GM18502 (cell line): ENCODE measurements around the gene ADCY10.
"Not testable (repeated sequence)": the region's sequence is repeated elsewhere in the genome, so short reads cannot be mapped to it uniquely, and the experiment has no call there.

Experiments
- ATAC-seq: cut with Tn5 transposase; IDR thresholded peaks from one replicate; pipeline ENCODE4 v1.9.1; 2021; ENCODE audit warnings: mild to moderate bottlenecking; ENCODE audit not compliant: unreplicated experiment, poor library complexity

ADCY10 gene

DNA sequence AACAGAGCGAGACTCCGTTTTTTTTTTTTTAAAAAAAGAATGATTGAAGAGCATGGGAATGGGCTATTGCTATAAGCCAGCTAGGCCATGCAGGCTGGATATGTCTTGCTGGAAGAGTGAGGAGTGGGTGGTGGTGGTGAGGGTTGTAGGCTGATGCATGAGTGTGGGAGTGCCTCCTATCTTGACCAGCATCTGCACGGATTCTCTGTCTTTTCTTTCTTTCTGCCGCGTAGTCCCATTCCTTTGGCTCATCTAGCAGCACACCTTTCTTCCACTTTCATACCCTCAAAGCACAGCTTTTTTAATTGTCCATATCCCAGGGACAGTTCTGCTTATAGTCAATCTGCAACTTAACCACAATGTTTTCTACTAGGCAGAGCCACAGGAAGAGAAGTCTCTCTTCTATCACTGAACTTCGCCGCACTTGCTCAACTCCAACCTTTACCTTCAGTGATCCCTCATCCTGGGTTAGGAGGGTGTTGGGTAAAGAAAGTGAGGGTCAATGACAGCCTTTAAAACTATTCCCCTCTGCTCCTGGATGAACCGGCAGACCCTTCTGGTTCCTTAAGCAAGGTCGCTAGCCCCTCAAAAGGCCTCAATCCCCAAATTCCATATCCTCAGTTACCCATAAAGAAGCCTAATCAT lies 15.2 kb downstream of the ADCY10 start:
- no peak for ATAC-seq

- ATAC-seq: no peak
These were observed 20.1 kb downstream of the ADCY10 start for GRCh38 chr1:167893798-167894197.

DNA sequence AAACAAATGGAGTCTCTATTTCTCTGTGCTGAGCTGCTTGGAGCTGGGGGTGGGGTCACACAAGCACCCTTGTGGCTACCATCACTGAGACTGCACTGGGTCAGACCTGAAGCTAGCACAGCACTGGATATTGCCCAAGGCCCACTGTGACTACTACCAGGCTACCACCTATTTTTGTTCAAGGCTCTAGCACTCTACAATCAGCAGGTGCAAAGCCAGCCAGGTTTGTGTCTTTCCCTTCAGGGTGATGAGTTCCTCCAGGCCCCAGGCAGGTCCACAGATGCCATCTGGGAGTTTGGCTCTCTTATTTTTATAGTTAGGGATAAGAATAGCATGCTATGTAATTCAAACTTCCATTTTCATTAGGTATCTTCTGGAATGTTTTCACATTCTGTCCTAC lies 23.5 kb downstream of the ADCY10 start:
- no peak for ATAC-seq

DNA sequence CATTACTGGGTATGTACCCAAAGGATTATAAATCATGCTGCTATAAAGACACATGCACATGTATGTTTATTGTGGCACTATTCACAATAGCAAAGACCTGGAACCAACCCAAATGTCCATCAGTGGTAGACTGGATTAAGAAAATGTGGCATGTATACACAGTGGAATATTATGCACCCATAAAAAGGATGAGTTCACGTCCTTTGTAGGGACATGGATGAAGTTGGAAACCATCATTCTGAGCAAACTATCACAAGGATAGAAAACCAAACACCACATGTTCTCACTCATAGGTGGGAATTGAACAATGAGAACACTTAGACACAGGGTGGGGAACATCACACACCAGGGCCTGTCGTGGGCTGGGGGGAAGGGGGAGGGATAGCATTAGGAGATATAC lies 26.7 kb downstream of the ADCY10 start:
- not testable (repeated sequence) for ATAC-seq

GRCh38 chr1:167882376-167882775 lies 31.6 kb downstream of the ADCY10 start:
- no peak for ATAC-seq

DNA sequence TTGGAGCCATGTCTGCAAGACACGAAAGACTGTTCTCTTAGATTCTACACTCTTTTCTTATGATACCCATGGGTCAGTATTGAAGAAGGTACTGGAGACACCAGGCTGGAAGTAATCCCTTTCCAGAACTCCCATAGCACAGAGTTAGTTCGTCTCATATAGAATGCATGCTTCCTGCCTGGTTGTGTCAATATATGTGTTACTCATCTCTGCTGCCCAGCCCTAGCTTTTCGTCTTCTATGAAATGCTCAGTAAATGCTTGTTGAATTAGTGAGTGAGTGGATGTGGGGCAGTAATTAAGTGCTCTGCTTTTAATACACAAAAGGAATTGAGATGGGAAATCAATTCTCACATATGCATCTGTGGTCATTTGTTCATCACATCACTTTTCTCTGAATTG lies 32.1 kb downstream of the ADCY10 start:
- no peak for ATAC-seq

DNA sequence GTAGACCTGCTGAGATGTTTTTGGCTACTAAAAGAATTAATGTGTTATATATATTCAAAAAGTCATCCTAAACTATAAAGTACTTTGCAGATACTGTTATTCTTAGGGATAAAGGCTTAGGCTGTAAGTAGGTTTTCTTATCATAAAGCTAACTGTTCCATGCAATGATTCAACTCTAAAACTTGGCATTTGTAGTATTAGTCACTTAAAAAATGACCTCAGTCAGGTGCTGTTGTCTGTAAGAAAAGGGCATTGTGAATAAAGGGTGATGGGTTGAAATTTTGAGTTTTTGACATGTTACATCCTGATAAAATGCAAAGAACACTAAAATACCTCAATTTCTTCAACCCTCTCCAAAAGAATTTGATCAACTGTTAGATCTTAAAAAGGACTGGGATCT lies 32.9 kb downstream of the ADCY10 start:
- no peak for ATAC-seq

- no peak for ATAC-seq
These were observed 33.3 kb downstream of the ADCY10 start for GRCh38 chr1:167880580-167881021.

DNA sequence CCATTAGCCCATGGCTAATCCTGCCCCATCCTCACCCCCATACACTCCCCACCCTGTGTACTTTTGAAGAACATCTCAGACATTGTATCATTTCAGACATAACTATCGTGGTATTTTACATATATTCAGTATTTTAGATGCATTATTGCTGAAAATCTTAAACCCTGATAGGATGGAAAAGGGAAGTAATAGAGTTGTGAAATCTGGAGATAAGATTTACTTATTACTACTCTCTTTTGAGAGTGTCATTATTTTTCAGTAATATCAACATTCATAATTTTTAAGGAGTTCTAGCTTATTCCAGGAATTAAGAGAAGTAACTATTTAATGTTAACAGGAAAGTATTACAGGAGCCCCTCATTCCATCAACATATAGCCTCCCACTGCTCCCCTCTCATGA lies 34.4 kb downstream of the ADCY10 start:
- ATAC-seq: no peak

GRCh38 chr1:167878372-167879160 lies 35.4 kb downstream of the ADCY10 start:
- ATAC-seq: no peak

GRCh38 chr1:167876597-167877175 lies 37.2 kb downstream of the ADCY10 start:
- no peak for ATAC-seq

DNA sequence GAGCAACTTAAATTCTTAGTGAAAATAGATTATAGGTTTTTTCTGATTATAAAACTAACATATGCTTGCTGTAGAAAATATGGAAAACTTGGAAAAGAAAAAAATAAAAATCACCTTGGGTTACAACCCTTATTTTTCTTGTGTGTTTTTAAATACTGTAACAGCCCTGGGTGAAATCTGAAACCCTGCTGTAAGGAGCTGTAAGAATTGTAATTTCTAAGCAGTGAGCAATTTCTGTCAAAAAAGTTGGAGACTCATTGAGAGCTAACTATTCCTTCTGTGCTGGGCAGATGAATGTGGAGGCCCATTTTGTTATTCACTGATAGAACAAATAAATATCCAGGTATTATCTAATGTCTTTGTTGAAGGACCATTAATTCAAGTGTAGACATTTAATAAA lies 42.6 kb downstream of the ADCY10 start:
- ATAC-seq: no peak

- not testable (repeated sequence) for ATAC-seq
These were observed 44.6 kb downstream of the ADCY10 start for GRCh38 chr1:167869157-167870001.

DNA sequence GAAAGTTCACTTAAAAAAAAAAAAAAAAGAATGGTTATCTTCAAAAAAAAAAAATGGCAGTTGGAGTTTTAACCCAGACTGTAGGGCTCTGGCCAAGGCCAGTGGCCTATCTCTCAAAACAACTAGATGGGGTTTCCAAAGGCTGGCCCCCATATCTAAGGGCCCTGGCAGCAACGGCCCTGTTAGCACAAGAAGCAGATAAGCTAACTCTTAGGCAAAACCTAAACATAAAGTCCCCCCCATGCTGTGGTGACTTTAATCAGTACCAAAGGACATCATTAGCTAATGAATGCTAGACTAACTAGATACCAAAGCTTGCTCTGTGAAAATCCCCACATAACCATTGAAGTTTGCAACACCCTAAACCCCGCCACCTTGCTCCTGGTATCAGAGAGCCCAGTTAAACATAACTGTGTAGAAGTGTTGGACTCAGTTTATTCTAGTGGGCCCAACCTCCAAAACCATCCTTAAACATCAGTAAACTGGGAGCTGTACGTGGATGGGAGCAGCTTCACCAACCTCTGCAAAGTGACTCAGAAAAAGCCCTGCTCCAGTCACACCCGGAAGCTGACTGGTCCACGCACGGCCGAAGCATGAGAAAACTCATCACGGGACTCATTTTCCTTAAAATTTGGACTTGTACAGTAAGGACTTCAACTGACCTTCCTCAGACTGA lies 47.1 kb downstream of the ADCY10 start:
- ATAC-seq: not testable (repeated sequence)

DNA sequence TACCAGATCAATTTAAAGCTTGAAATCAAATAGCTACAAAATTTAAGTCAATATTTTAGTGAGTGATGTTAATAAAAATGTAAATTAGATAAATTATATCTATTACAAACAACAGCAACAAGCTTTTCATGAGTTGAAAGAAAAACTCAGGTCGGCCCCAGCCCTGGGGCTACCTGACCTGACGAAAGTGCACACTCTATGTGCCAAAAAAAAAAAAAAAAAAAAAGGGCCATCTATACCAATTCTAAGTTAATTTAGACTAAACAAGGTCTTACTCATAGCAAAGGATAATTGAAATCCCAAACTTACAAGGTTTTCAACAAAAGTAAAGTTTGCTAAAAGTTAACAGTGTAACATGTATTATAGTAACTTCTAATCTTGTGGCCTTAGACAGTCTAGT lies 47.6 kb downstream of the ADCY10 start:
- not testable (repeated sequence) for ATAC-seq

DNA sequence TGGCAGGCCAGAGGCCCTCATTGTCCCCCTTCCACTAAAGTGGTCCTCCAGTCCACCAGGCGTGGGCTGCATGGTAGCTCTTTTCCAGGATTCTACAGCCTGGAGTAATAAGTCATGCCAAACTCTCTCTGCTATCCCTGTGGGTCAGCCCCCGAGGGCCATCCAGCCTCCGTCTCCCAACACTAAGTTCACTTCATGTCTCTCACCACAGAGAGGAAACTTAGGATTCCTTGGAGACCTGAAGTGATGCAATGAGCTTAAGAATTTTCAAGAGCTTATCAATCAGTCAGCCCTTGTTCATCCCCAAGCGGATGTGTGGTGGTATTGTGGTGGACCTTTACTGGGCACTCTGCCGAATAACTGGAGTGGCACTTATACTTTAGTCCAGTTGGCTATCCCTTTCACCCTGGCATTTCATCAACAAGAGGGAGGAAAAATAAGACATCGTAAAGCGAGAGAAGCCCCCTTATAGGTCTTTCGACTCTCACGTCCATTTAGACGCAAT lies 48.1 kb downstream of the ADCY10 start:
- ATAC-seq: not testable (repeated sequence)

- ATAC-seq: not testable (repeated sequence)
These were observed 48.7 kb downstream of the ADCY10 start for GRCh38 chr1:167865193-167865592.

DNA sequence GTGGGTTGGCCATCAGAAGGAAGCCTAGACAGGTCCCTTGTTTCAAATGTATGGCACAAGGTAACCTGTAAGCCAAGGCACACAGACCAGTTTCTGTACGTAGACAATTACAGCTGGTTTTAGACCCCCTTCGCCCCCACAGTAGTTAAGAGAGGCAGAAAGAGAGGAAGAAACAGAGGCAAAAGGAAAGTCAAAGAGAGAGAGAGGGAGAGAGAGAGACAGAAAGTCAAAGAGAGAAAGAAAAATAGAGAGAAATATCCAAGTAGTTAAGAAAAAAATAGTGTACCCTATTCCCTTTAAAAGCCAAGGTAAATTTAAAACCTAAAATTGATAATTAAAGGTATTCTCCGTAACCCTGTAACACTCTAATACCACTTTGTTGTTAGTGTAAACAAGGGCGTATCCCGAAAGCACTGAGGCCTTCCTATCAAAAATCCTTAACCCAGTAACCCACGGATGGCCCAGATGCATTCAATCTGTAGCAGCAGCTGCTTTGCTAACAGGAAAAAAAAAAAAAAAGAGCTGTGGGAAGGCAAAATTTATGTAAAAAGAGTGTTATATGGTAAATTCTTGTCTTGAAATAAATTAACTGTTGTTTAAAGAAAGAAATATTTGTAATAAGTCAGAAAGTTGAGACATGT lies 49.4 kb downstream of the ADCY10 start:
- no peak for ATAC-seq

GRCh38 chr1:167863921-167864279 lies 50.0 kb downstream of the ADCY10 start:
- ATAC-seq: no peak
